Mesothelial cell of epicardium (in vitro differentiated cells): ENCODE measurements around the gene SPG11. TPM values are rescaled to one million over a fixed set of nuclear protein-coding genes. Genes with fewer than 3 reads are reported as not detected.

Experiments used
- DNase-seq, 2 experiments: peaks; one replicate each; pipeline ENCODE4 v3.0.0; 2021; ENCODE audit warnings: low spot score in 2 of 2; ENCODE audit not compliant: unreplicated experiment in 2 of 2
- H3K27ac Mint-ChIP-seq: 2 replicates; pipeline ENCODE4 v1.8.0; 2021; ENCODE audit warnings: mixed read lengths
- H3K27me3 Mint-ChIP-seq: 2 replicates; pipeline ENCODE4 v1.8.0; 2021; ENCODE audit warnings: low read depth, mixed read lengths
- H3K36me3 Mint-ChIP-seq: 2 replicates; pipeline ENCODE4 v1.8.0; 2021; ENCODE audit warnings: mixed read lengths
- H3K4me1 Mint-ChIP-seq: 2 replicates; pipeline ENCODE4 v1.8.0; 2021; ENCODE audit warnings: mixed read lengths
- H3K4me3 Mint-ChIP-seq: 2 replicates; pipeline ENCODE4 v1.8.0; 2021; ENCODE audit warnings: mild to moderate bottlenecking, moderate library complexity, mixed read lengths
- H3K9me3 Mint-ChIP-seq: 2 replicates; pipeline ENCODE4 v1.8.0; 2021; ENCODE audit warnings: mixed read lengths
- CTCF ChIP-seq: fragments of 200-600 bp; sonication (generic); IDR thresholded peaks from one replicate; pipeline ENCODE4 v1.5.0; 2021; ENCODE audit warnings: antibody characterized with exemption; ENCODE audit not compliant: unreplicated experiment
- total RNA-seq: library from RNA; stranded (reverse); gene quantifications from 3 replicates; pipeline ENCODE4 v1.2.1, GENCODE V29; 2021

SPG11 gene
- total RNA-seq, 1 donor from 2014 or later: 84.6 TPM

DNA sequence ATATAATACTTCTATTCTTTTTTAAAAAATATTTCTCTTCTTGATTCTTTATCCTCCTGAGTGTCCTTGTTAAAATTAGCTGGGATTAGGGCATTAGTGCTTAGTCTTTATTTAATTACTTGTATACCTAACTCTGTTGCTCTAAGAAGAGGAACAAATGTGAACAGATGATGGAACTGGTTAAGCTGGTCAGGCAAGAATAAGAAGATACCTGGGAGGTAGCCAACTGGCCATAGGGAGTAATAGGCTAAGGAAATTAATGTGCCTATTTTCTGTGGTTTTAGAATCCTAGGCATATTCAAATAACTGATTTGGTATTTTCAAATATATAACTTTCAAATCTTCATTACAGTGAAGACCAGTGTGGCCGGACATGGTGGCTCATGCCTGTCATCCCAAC is 72.1 kb downstream of the SPG11 start:
- H3K4me3 Mint-ChIP-seq: no peak overlapping the region
- peaks cover 1% of the 10 kb centered on the region for H3K4me1 Mint-ChIP-seq
- H3K9me3 Mint-ChIP-seq: no peaks in the 10 kb centered on the region
- DNase-seq: no peak
- TF ChIP-seq CTCF: no peak
- H3K27ac Mint-ChIP-seq: no peak overlapping the region
- H3K27me3 Mint-ChIP-seq: no peaks in the 10 kb centered on the region
- H3K36me3 Mint-ChIP-seq: peaks cover 44% of the 10 kb centered on the region

DNA sequence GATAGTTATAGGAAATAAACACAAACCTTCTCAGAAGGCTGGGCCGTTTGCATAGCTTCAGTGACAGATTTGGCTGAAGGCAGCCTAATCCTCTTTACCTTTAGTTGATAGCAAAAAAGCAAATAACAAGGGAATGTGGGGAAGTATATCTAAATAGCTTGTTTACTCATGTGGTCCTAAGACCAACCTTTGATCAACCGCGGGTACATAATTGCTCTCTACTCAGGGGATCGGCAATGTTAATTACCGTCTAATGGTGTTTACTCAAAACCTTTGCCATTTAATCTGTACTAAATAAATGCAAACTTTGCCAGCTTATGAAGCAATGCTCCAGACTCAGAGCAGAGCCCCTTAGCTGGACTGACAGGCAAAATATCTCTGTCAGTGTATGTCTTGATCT is 74.9 kb downstream of the SPG11 start:
- peaks cover 47% of the 10 kb centered on the region for H3K36me3 Mint-ChIP-seq
- no peak for TF ChIP-seq CTCF
- H3K4me3 Mint-ChIP-seq: no peak overlapping the region
- H3K9me3 Mint-ChIP-seq: no peaks in the 10 kb centered on the region
- H3K27ac Mint-ChIP-seq: no peak overlapping the region
- no peak for DNase-seq
- H3K27me3 Mint-ChIP-seq: no peaks in the 10 kb centered on the region
- peaks cover 1% of the 10 kb centered on the region for H3K4me1 Mint-ChIP-seq

GRCh38 chr15:44585633-44586032 is 77.8 kb downstream of the SPG11 start:
- no peaks in the 10 kb centered on the region for H3K27me3 Mint-ChIP-seq
- peaks cover 5% of the 10 kb centered on the region for H3K9me3 Mint-ChIP-seq
- no peak for TF ChIP-seq CTCF
- no peak overlapping the region for H3K4me3 Mint-ChIP-seq
- no peaks in the 10 kb centered on the region for H3K4me1 Mint-ChIP-seq
- no peak for DNase-seq
- H3K27ac Mint-ChIP-seq: no peak overlapping the region
- H3K36me3 Mint-ChIP-seq: peaks cover 56% of the 10 kb centered on the region

GRCh38 chr15:44584162-44584749 is 79.2 kb downstream of the SPG11 start:
- Mint-ChIP-seq H3K4me3 (no peak overlapping the region), H3K36me3 (peaks cover 51% of the 10 kb centered on the region), H3K4me1 (no peaks in the 10 kb centered on the region), H3K9me3 (peaks cover 5% of the 10 kb centered on the region), H3K27ac (no peak overlapping the region), H3K27me3 (no peaks in the 10 kb centered on the region)
- DNase-seq: no peak
- TF ChIP-seq CTCF: no peak

GRCh38 chr15:44580105-44580504 is 83.4 kb downstream of the SPG11 start:
- Mint-ChIP-seq H3K4me1 (no peaks in the 10 kb centered on the region), H3K9me3 (peaks cover 5% of the 10 kb centered on the region), H3K4me3 (no peak overlapping the region), H3K27ac (no peak overlapping the region), H3K27me3 (no peaks in the 10 kb centered on the region), H3K36me3 (peaks cover 34% of the 10 kb centered on the region)
- TF ChIP-seq CTCF: no peak
- DNase-seq: no peak

DNA sequence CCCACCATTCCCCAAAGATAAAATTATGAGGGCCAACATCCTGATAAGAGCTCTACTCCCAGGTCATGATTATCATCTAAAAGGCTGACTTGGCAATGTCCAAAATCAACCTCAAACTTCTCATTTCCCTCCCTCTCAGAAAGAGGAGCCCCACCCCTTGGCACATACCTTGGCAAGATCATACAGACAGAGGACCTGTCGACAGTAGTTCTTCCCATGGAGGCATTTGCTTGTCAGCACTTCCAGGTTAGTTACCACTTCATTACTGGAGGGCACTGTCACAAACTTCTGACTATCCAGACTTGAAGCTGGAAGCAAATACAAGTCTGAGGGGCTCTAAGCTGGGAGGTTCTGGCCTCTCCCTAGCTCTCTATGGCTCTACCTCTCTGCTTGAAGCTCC is 88.7 kb downstream of the SPG11 start:
- H3K4me1 Mint-ChIP-seq: no peaks in the 10 kb centered on the region
- no peak overlapping the region for H3K27ac Mint-ChIP-seq
- DNase-seq: no peak
- H3K9me3 Mint-ChIP-seq: no peaks in the 10 kb centered on the region
- no peaks in the 10 kb centered on the region for H3K27me3 Mint-ChIP-seq
- no peak for TF ChIP-seq CTCF
- H3K4me3 Mint-ChIP-seq: no peak overlapping the region
- H3K36me3 Mint-ChIP-seq: peaks cover 24% of the 10 kb centered on the region
